KG1 (cell line): Measurements from ENCODE around the gene RCAN1.

Experiments used
- DNase-seq: peaks from one replicate; lab custom pipeline; 2025; lab: John Stamatoyannopoulos, UW

Gene RCAN1

GRCh38 chr21:34598931-34599400 is 15.9 kb downstream of the RCAN1 start:
- DNase-seq = no peak

DNA sequence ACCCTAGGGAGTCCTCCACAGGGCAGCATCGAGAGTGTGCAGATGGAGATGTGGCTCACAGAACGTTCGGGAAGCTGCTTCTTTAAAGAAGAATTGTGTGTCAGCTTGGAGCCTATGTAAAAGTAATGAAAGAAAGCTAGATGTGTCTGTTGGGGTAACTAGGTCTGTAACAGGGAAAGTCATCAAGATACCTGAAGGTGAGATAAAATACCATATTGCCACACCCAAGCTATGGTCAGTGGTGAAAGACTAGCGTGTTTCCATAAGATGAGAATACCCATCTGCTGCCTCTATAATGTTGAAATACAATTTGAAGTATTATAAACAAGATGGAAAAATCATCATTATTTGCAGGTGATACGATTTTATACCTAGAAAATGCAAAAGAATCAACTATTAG is 17.5 kb downstream of the RCAN1 start:
- no peak for DNase-seq

GRCh38 chr21:34596561-34597271 is 18.2 kb downstream of the RCAN1 start:
- DNase-seq = no peak

DNA sequence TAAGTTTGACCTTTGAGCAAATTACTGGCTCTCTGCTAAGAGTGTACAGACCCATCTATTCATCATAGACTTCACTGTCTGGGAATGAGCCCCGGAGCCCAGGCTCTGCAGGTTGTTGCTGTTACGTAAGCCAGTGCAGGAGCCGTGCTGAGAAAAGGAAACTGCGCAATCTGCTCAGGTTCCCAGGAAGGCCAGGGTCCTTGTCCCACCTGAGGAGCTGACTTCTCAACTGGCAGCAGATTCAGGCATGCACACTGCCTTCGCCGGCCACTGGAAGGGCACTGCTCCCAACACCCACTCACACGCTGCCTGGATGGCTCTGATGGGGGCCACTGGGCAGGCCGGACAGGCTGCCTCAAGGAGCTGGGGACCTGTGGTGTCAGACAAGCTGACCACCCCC is 19.5 kb downstream of the RCAN1 start:
- no peak for DNase-seq

DNA sequence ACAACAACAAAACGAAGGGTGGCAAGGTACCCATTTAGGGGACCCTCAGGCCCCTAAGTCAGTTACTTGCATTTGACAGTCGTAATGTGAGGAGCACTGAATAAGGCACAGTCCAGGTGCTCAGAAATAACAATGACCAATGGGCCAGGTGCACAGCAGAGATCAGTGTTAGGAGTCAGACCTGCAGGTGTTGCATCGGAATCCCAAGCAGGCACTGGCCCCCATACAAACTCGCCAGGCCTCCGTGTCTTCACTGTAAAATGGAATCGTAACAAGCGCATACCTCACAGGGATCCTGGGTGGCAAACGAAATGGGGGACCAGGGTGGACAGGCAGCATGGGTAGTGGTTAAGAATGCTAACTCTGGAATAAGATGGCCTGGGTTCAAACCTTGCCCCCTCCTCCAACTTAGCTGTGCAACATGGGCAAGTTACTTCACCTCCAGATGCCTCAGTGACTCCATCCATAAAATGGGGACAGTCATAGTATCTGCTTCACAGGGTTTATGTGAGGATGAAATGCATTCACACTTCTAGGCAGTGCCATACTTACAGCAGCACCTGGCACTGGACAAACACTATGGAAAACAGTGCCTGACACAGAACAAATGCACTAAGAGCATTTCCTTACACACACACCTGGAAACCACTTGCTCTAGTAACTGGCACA is 20.2 kb downstream of the RCAN1 start:
- DNase-seq = no peak

- DNase-seq = no peak
Measured at GRCh38 chr21:34593954-34594531, 20.9 kb downstream of the RCAN1 start.

GRCh38 chr21:34593423-34593822 is 21.5 kb downstream of the RCAN1 start:
- DNase-seq = no peak

DNA sequence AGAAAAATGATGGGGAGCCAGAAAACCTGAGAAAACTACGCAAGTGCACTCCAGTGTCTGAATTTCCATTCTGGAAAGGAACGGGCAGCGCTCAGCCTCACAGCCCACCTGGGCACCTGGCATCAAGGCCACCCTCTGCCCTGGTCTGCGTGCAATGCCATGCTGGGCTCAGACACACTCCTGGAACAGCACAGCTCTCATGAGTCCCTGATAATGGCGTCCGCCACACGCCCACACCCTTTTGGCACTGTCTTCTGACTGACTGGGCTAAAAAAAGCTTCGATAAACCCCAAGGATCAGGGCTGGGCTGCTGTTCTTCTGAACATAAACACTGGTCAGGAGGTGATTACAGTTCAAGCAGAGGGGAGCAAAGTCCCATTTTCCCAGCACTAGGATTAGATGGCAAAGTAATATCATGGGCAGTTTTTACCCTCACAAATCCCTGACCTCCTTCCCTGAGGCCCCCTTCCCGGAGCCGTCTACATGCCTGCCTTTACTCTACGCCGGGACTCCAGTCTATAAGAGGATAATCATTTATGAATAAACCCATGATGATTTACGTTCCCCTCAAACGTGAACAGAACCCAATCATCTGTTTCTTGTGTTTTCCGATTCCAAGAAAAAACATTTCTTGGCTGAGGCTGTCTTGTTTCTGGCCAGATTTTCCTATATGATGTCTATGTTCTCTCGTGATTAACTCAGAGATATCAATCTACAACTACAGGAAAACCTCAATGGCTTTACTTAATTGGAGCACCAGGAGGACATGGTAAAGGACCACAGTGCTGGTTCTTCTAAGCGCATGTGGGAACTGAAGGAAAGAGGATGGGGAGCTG is 22.6 kb downstream of the RCAN1 start:
- no peak for DNase-seq

DNA sequence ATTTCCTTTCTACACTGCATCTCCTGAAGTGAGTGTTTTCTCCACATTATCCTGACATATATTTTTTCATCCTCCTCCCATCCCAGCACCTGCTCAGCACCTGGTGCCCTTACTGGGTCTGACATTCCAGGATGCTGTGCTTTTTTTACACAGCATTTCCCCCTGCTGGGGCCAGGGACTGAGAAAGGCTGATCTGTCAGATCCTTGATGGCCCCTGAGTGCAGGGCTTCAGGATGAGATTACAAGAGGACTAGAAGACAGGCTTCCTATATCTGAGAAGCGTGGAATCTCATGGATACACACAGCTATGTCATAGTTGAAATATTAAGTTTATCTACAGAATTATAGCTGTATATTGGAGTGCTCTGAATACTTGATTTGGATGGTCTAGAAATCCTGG is 24.4 kb downstream of the RCAN1 start:
- no peak for DNase-seq

DNA sequence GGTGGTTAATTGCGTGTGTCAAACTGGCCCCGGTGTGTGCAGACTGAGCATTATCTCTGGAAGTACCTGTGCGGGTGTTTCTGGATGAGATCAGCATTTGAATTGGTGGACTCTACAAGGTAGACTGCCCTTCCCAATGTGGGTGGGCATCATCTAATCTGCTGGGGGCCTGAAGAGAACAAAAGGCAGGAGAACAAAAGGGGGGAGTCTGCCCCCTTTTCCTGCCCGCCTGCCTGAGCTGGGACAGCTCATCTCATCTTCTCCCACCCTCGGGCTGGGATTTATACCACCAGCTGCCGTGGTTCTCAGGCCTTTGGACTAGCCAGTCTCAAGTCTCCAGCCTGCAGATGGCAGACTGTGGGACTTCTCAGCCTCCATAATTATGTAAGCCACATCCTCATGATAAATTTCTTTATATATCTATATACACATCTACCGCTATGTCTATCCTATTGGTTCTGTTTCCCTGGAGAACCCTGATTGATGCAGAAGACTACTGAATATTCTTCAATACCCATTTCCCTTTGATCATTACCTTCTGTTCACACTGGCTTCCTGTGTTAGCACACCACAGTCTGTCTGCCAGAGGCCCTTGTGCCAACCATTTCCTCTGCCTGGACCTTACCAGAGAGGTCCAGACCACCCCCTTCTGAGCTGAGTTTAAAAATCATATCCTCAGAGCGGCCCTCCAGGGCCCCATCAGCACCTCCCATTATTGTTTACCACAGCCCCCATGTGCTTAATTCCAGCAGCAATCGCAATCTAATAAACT is 25.2 kb downstream of the RCAN1 start:
- DNase-seq = no peak

GRCh38 chr21:34583926-34584563 is 30.9 kb downstream of the RCAN1 start:
- DNase-seq = no peak

DNA sequence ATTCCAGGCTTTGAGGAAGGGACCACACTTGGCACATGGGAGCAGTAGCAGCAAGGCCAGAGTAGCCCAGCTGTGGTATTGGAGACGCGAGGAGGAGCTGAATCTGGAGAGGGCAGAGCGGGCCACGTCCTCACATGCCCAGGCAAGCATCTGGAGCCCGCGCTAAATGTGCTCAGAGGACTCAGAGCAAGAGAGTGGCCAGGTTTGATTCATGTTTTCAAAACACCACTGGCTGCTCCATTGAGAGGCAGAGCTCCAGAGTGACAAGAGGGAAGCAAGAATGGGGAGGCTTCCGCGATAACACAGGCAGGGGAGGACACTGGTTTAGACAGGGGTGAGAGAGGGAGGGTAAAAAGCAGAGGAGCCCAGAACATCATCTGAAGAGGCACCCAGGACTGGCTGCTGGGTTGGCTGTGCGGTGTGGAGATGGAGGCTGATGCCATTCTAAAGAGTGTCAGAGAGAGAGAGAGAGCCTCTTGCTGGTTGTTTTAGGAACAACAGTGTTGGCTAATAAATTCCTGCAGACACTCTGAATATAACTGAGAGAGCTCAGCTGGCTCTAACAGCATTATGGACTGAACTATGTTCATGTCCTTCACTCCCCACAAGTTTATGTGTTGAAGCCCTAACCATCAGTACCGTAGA is 32.3 kb downstream of the RCAN1 start:
- DNase-seq = no peak

GRCh38 chr21:34580181-34580700 is 34.7 kb downstream of the RCAN1 start:
- DNase-seq = no peak

GRCh38 chr21:34579411-34579810 is 35.5 kb downstream of the RCAN1 start:
- DNase-seq = no peak

GRCh38 chr21:34576041-34576511 is 38.8 kb downstream of the RCAN1 start:
- DNase-seq = no peak

DNA sequence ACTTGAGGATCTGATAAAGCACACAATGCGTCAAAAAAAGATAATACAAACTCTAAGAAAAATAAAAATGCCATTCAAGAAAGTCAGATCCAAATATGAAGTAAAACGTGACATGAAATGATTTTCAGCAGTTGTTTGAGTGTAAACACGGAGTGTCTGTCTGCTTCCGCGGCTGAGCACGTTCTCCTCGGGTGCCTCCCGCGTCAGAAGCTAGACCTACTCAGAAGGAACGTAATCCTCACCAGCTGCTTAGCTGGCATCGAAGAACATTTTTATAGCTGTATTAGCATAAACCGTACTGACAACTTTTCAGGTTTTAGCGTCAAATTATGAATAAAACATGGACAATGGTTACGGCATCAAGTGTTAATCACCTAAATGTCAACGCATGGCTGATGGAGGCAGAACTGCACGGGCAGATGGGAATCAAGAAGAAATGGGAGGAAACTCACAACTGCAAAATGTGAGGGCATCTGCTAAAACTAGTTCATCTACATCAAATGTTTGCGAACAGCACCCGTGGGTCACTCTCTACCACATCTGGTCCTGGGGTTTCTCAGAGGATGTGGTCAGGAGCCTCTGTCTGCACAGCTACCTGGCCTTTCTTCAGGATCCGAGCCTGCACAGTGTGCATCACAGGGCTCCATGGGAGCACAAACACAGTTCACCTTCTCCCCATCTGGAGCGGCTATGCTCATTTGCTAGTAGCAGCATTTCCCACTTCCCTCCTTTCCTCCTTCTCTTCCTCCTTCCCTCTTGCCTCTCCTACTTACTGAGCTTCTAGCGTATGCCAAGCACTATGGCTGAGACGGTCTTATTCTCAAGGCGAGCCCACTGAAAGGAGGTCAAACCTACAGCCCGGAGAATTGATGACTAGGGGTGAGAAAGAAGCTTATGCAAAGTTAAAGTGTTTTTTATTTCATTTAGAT is 40.0 kb downstream of the RCAN1 start:
- DNase-seq = no peak

GRCh38 chr21:34571994-34572393 is 42.9 kb downstream of the RCAN1 start:
- no peak for DNase-seq

DNA sequence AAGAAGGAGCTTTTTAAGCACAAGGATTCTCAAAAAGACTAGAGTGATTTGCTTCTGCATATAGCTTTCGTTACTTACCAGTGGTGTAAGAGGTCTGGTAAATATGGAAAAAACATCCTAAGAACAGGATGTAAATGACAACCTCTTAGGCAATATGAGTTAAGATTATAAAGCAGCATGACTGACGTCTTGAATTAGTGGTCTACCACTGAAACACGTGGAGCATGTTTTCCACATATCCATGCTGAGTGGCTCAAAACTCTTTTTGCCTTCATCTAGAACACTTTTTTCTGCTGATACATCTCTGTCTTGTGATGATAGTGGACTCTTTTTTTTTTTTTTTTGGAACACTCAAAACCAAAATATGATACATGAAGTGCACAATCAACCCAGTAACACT is 44.6 kb downstream of the RCAN1 start:
- DNase-seq = no peak

- no peak for DNase-seq
Measured at GRCh38 chr21:34569381-34569979, 45.4 kb downstream of the RCAN1 start.
